K562 (cell line): ENCODE results near the gene ZNF837. TPM values are rescaled to one million over a fixed set of nuclear protein-coding genes. Genes with fewer than 3 reads are reported as not detected.
A peak's percentile ranks its signal among the peaks of the same experiment; 100 is the strongest.

Source experiments
- ATF6 ChIP-seq: sonication (generic); formaldehyde crosslinking; IDR thresholded peaks from 2 replicates; pipeline ENCODE4 v1.4.0; 2020; ENCODE audit warnings: mild to moderate bottlenecking, missing genetic modification reagents
- BMI1 ChIP-seq: fragments of 150-350 bp; IDR thresholded peaks from 2 replicates; pipeline ENCODE4 v1.6.1; 2014; ENCODE audit warnings: low read length
- E2F3 ChIP-seq: fragments of 250-450 bp; sonication (Bioruptor Pico); IDR thresholded peaks from 2 replicates; pipeline ENCODE4 v1.4.0; 2020; ENCODE audit warnings: mild to moderate bottlenecking
- FOXO4 ChIP-seq: fragments of 450-650 bp; formaldehyde crosslinking; IDR thresholded peaks from 2 replicates; pipeline ENCODE4 v1.4.0; 2020; ENCODE audit warnings: mild to moderate bottlenecking, moderate library complexity
- HMGN3 ChIP-seq: IDR thresholded peaks from 2 replicates; pipeline ENCODE4 v1.6.1; 2011; ENCODE audit warnings: borderline replicate concordance, low read depth, mild to moderate bottlenecking, mixed read lengths, low read length; ENCODE audit not compliant: insufficient read length; ENCODE audit errors: extremely low read depth
- ILK ChIP-seq: fragments of 450-650 bp; IDR thresholded peaks from 2 replicates; pipeline ENCODE4 v1.6.1; 2016; ENCODE audit warnings: missing genetic modification characterization, low read depth, mild to moderate bottlenecking, missing compliant biosample characterization, moderate library complexity, borderline replicate concordance
- IRF9 ChIP-seq: fragments of 450-650 bp; IDR thresholded peaks from 2 replicates; pipeline ENCODE4 v1.6.1; 2016; ENCODE audit warnings: missing biosample characterization, missing genetic modification characterization
- LEF1 ChIP-seq: fragments of 450-650 bp; IDR thresholded peaks from 2 replicates; pipeline ENCODE4 v1.6.1; 2016; ENCODE audit warnings: mild to moderate bottlenecking
- MED1 ChIP-seq: sonication (generic); formaldehyde crosslinking; IDR thresholded peaks from 2 replicates; pipeline ENCODE4 v1.8.1; 2023; ENCODE audit warnings: missing genetic modification reagents, borderline replicate concordance
- MTA2 ChIP-seq: fragments of 450-650 bp; IDR thresholded peaks from 2 replicates; pipeline ENCODE4 v1.6.1; 2016; ENCODE audit warnings: low read depth
- NKRF ChIP-seq: fragments of 450-650 bp; IDR thresholded peaks from 2 replicates; pipeline ENCODE4 v1.6.1; 2016; ENCODE audit warnings: borderline replicate concordance
- PTBP1 ChIP-seq: fragments of 200-400 bp; formaldehyde crosslinking; IDR thresholded peaks from 2 replicates; pipeline ENCODE4 v1.6.1; 2017; ENCODE audit warnings: low read depth, low read length
- RFX1 ChIP-seq: fragments of 450-650 bp; IDR thresholded peaks from 2 replicates; pipeline ENCODE4 v1.6.1; 2016; ENCODE audit warnings: mild to moderate bottlenecking, moderate library complexity
- SAFB2 ChIP-seq: fragments of 200-400 bp; formaldehyde crosslinking; IDR thresholded peaks from 2 replicates; pipeline ENCODE4 v1.6.1; 2018; ENCODE audit warnings: borderline replicate concordance, low read length, low read depth, moderate library complexity; ENCODE audit not compliant: severe bottlenecking
- SNRNP70 ChIP-seq: fragments of 200-400 bp; formaldehyde crosslinking; optimal IDR thresholded peaks from 2 replicates; pipeline ENCODE3; 2017; ENCODE audit warnings: low read depth, low read length
- ZC3H8 ChIP-seq: fragments of 450-650 bp; IDR thresholded peaks from 2 replicates; pipeline ENCODE4 v1.6.1; 2017
- ZKSCAN1 ChIP-seq: fragments of 150-350 bp; IDR thresholded peaks from 2 replicates; pipeline ENCODE4 v1.6.1; 2016; ENCODE audit warnings: low read depth, low read length
- ZNF76 ChIP-seq: fragments of 250-450 bp; sonication (Bioruptor Pico); IDR thresholded peaks from 2 replicates; pipeline ENCODE4 v1.4.0; 2020; ENCODE audit warnings: mild to moderate bottlenecking, moderate library complexity, borderline replicate concordance
- ZNF766 ChIP-seq: fragments of 200-800 bp; sonication (Bioruptor generic); conservative IDR thresholded peaks from 2 replicates; pipeline ENCODE4 v1.6.1; 2016; ENCODE audit warnings: missing genetic modification characterization, missing compliant biosample characterization
- ZSCAN29 ChIP-seq: fragments of 450-650 bp; IDR thresholded peaks from 2 replicates; pipeline ENCODE4 v1.6.1; 2017
- polyA plus RNA-seq, 8 experiments: library from polyadenylated mRNA; depleted of rRNA in 4 of 8; stranded (reverse) in 5 of 8; unstranded in 3 of 8; fragments of >200 nt; fragmentation: Nextera tagmentation in 2 of 8; fragmentation: Illumina TruSeq in 1 of 8; extraction: Ambion mirVana in 2 of 8; extraction: Trizol in 1 of 8; gene quantifications; 2 replicates each; pipeline versions ENCODE4 v1.2.1 to v1.2.3, GENCODE V29; 2011 to 2014; ENCODE audit warnings: inconsistent platforms in 1 of 8, missing spikeins in 1 of 8
- total RNA-seq, 7 experiments: library from RNA; depleted of rRNA in 6 of 7; stranded (reverse); fragments of >200 nt in 6 of 7; fragmentation: Illumina TruSeq in 2 of 7; extraction: Trizol in 2 of 7; gene quantifications; 2 replicates each; pipeline versions ENCODE4 v1.2.1 to v1.2.3, GENCODE V29; 2011 to 2021; ENCODE audit warnings: low replicate concordance in 1 of 7

The ZNF837 gene
- total and polyA plus RNA-seq, 9 of the 15 experiments (the other 6 are each of a cell fraction or from before 2014, with no cell fraction given), result 0.11 to 2.1 (median 0.57) TPM; not detected in 4

- TF ChIP-seq FOXO4, result peak; percentile 38; the same call in 1 of the 2 replicates
- TF ChIP-seq RFX1, result peak; percentile 100
- no peak for TF ChIP-seq MED1 (CRISPR knock-in tag)
- no peak for TF ChIP-seq ZC3H8
- TF ChIP-seq NKRF, result peak; percentile 62; the same call in 1 of the 2 replicates
- peak; percentile 38; the same call in 1 of the 2 replicates for TF ChIP-seq ZKSCAN1
- TF ChIP-seq ATF6, result no peak
- TF ChIP-seq IRF9 (tag), result no peak
- TF ChIP-seq ZNF766, result no peak
- peak; percentile 99 for TF ChIP-seq BMI1
- TF ChIP-seq ZNF76 (CRISPR knock-in tag), result no peak
- no peak for TF ChIP-seq PTBP1
- peak; percentile 54 for TF ChIP-seq HMGN3
- TF ChIP-seq E2F3, result peak; percentile 15; the same call in 1 of the 2 replicates
- TF ChIP-seq ILK, result no peak
- TF ChIP-seq SNRNP70, result no peak
- TF ChIP-seq ZSCAN29, result no peak
- no peak for TF ChIP-seq LEF1
- no peak for TF ChIP-seq MTA2
- no peak for TF ChIP-seq SAFB2
These were observed 20.3 kb upstream of the ZNF837 start (continued) for GRCh38 chr19:58400916-58401839.
